Measurements from ENCODE around the gene GAL. TPM values are rescaled to one million over a fixed set of nuclear protein-coding genes. Genes with fewer than 3 reads are reported as not detected.

GAL gene
- total and polyA plus RNA-seq, 2 of the 8 experiments (the other 6 are each of a cell fraction or from before 2014, with no cell fraction given) = 81.8 to 233 TPM

DNA sequence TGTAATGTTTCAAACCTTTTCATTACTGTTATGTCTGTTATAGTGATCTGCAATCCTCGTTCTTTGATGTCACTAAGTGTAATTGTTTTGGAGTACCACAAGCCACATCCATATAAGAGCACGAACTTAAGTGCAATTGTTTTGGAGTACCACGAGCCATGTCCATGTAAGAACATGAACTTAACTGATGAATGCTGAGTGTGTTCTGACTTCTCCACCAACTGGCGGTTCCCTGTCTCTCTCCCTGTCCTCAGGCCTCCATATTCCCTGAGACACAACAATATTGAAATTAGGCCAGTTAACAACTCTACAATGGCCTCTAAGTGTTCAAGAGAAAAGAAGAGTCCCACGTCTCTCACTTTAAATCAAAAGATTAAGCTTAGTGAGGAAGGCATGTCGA is 43.4 kb downstream of the GAL start (continued):
- TF ChIP-seq CHD7 (IDR thresholded peaks at IDR 0.05; ENCODE audit: insufficient replicate concordance, low read length) = no peak
- TF ChIP-seq EZH2 (IDR thresholded peaks at IDR 0.05; ENCODE audit: low read depth, low read length, severe bottlenecking) = no peak
- no peak for TF ChIP-seq GTF2F1 (IDR thresholded peaks at IDR 0.05; ENCODE audit: borderline replicate concordance, low read depth, low read length)
- no peak for TF ChIP-seq SIRT6 (IDR thresholded peaks at IDR 0.05; ENCODE audit: low read length)
- no peak for TF ChIP-seq ZNF274 (IDR thresholded peaks at IDR 0.05; ENCODE audit: borderline replicate concordance, extremely low read depth, low read length)
- TF ChIP-seq FOSL1 (IDR thresholded peaks at IDR 0.05; ENCODE audit: insufficient read depth, low read depth, low read length) = no peak
- TF ChIP-seq BCL11A (IDR thresholded peaks at IDR 0.05; ENCODE audit: low read depth in 2 of 2, low read length in 2 of 2) = no peak
